Stimulated activated naive CD8-positive, alpha-beta T cell treated with anti-CD3 and anti-CD28 coated beads, Interleukin-15, Interleukin-2, amounts not matched to agents 100 U/mL and 50 U/mL, for 24 hours (primary cell): ENCODE data around the gene IQSEC1.

Experiments
- ATAC-seq: fragments of 150-1000 bp; cut with Tn5 transposase; one replicate; pipeline ENCODE4 v1.10.0; 2021
- DNase-seq: peaks from one replicate; pipeline ENCODE4 v3.0.0; 2021

Gene IQSEC1

GRCh38 chr3:13002398-13003124, 70.7 kb downstream of the IQSEC1 start:
- peak; percentile 76 for ATAC-seq
- no peak for DNase-seq

- peak; percentile 8 for ATAC-seq
- DNase-seq = no peak
Measured at GRCh38 chr3:12999147-13000140, 73.8 kb downstream of the IQSEC1 start.

- no peak for DNase-seq
- no peak for ATAC-seq
Measured at GRCh38 chr3:12998648-12999047, 74.6 kb downstream of the IQSEC1 start.

- no peak for ATAC-seq
Measured at GRCh38 chr3:12997387-12997786, 75.8 kb downstream of the IQSEC1 start.

GRCh38 chr3:12996181-12996506, 77.1 kb downstream of the IQSEC1 start:
- ATAC-seq (no peak), DNase-seq (no peak)

More at GRCh38 chr3:12997387-12997786, 75.8 kb downstream of the IQSEC1 start:
- DNase-seq = no peak

GRCh38 chr3:12995389-12996180, 77.6 kb downstream of the IQSEC1 start:
- ATAC-seq (no peak), DNase-seq (no peak)

GRCh38 chr3:12994607-12995388, 78.4 kb downstream of the IQSEC1 start:
- DNase-seq (peak; percentile 93), ATAC-seq (peak; percentile 84)

GRCh38 chr3:12994357-12994606, 78.9 kb downstream of the IQSEC1 start:
- DNase-seq (peak; percentile 53), ATAC-seq (no peak)

GRCh38 chr3:12993517-12994356, 79.5 kb downstream of the IQSEC1 start:
- ATAC-seq = no peak
- no peak for DNase-seq

GRCh38 chr3:12992629-12993516, 80.4 kb downstream of the IQSEC1 start:
- DNase-seq = no peak
- ATAC-seq = no peak

- ATAC-seq (no peak), DNase-seq (no peak)
Measured at GRCh38 chr3:12991861-12992281, 81.4 kb downstream of the IQSEC1 start.

GRCh38 chr3:12991481-12991837, 81.8 kb downstream of the IQSEC1 start:
- ATAC-seq (no peak), DNase-seq (no peak)

GRCh38 chr3:12990781-12991480, 82.3 kb downstream of the IQSEC1 start:
- ATAC-seq (no peak), DNase-seq (no peak)

- no peak for ATAC-seq
Measured at GRCh38 chr3:12990306-12990705, 82.9 kb downstream of the IQSEC1 start.

GRCh38 chr3:12988728-12989454, 84.3 kb downstream of the IQSEC1 start:
- ATAC-seq = no peak
- DNase-seq = no peak

More at GRCh38 chr3:12990306-12990705, 82.9 kb downstream of the IQSEC1 start:
- DNase-seq = no peak

- no peak for DNase-seq
- ATAC-seq = no peak
Measured at GRCh38 chr3:12987602-12988001, 85.6 kb downstream of the IQSEC1 start.

- DNase-seq = no peak
- ATAC-seq = no peak
Measured at GRCh38 chr3:12986986-12987385, 86.2 kb downstream of the IQSEC1 start.

- DNase-seq (no peak), ATAC-seq (no peak)
Measured at GRCh38 chr3:12986521-12986920, 86.7 kb downstream of the IQSEC1 start.

GRCh38 chr3:12986031-12986430, 87.2 kb downstream of the IQSEC1 start:
- DNase-seq (no peak), ATAC-seq (no peak)
